GM18498 (cell line): Measurements from ENCODE around the gene PRKCI.
"Not testable (repeated sequence)": the region's sequence is repeated elsewhere in the genome, so short reads cannot be mapped to it uniquely, and the experiment has no call there.

Experiments
- ATAC-seq: cut with Tn5 transposase; IDR thresholded peaks from one replicate; pipeline ENCODE4 v1.9.1; 2021; ENCODE audit warnings: mild to moderate bottlenecking, moderate library complexity; ENCODE audit not compliant: unreplicated experiment

The PRKCI gene

DNA sequence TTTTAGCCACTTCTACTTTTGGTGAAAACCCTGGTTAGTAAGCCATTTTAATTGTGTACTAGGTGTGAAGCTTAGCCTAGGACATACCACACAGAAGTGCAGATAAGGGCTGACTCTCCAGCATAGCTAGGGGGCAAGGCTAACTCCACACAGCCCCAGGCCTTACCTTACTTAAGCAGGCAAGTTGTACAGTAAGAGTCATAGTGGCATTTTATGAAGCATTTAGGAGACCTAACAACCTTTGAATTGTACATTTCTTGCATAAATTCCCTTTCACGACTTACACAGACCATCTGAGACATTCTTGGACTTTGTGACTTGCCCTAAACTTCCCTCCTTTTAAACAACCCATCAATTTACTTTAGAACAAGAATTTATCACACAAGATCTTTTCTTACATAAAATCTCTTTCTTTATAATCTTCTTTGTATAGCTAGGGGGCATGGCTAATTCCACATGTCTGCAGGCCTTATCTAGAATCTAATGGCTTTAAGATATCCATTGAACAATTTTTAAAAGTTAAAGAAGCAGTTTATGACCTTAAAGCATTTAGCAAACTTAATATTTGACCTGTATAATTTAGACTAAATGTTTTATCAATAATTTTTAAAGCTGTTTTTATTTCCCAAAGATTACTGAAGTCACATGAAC lies 116.6 kb downstream of the PRKCI start:
- ATAC-seq: no peak

GRCh38 chr3:170342273-170342672 lies 120.0 kb downstream of the PRKCI start:
- ATAC-seq: not testable (repeated sequence)

- not testable (repeated sequence) for ATAC-seq
Observed at GRCh38 chr3:170343859-170344258, 121.6 kb downstream of the PRKCI start.

DNA sequence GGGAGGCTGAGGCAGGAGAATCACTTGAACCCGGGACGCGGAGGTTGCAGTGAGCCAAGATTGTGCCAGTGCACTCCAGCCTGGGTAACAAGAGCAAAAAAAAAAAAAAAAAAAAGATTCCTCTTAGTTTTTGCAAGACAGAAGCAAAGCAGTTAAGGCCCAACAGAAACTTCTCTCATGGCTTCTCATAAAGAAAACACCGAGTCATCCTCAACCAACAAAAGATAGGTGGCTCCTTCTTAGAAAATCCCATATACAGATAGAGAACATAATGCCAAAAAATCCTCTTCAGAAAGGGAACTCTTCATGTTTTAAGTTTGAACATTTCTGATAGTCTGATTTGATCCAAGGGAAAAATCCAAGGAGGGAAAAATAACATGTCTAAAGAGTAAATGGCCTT lies 122.7 kb downstream of the PRKCI start:
- ATAC-seq: no peak

DNA sequence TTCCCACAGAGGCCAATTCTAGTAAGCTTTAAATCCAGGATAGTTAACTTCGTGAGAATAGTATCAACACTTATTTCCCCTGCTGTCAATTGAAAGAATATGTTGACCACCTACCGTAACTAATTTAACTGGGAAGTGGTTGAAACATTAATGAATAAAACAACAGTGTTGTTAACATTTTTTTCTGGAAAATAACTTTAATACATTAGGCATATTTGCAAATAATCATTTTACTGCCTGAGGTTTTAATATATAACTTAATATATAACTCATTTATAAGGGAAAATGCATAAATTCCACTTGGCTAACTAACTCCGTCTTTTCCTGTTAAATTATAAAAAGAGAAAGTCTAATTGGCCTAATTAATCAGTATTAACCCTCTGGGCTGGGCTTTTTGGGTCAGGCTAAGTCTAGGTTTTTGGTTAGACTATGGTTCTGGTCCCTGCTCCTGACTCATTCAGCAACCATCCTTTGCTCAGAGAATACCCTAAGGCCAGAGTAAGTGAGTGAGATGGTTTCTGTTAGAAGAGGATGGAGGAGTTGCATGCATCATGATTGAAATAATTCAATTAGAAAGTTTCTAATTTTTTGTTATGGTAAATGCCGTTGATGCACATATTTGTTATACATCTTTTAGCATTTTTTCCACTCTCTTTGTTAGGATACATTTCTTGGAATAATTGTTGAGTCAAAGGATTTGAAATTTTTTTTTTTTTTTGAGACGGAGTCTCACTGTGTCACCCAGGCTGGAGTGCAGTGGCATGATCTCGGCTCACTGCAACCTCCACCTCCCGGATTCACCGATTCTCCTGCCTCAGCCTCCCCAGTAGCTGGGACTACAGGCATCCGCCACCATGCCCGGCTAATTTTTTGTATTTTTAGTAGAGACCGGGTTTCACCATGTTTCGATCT lies 124.5 kb downstream of the PRKCI start:
- ATAC-seq: peak; percentile 40

DNA sequence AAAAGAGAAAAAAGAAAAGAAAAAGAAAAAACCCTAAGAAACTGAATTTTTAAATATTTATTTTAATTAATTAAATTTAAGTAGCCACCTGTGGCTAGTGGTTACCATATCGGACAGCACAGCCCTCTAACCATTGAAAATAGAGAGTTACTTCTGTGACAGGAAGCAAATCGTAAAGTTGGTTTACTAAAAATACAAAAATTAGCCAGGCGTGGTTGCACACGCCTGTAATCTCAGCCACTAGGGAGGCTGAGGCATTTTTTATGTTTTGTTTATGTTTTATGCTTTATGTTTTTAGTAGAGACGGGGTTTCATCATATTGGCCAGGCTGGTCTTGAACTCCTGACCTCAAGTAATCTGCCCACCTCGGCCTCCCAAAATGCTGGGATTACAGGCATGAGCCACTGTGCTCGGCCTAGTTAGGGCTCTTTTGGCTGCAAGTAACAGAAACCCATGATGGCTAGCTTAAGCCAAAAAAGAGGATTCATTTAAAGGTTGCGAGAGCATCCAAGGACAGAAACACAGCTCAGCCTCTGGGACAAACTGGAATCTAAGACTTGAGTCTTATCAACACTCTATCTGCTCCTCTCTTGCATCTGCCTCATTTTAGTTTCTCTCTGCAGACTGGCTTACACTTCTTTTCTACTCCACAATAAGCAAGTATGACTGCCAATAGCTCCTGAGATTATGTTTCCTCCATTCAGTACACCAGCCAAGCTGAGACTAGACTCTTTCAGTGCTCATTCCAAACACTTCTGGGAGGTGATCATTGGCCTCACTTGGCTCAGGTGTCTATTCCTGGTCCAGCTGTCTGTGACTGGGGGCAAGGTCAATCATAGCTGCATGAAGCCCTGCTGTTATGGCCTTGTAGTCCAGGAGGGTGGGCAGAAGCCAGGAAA lies 128.5 kb downstream of the PRKCI start:
- ATAC-seq: peak; percentile 55

DNA sequence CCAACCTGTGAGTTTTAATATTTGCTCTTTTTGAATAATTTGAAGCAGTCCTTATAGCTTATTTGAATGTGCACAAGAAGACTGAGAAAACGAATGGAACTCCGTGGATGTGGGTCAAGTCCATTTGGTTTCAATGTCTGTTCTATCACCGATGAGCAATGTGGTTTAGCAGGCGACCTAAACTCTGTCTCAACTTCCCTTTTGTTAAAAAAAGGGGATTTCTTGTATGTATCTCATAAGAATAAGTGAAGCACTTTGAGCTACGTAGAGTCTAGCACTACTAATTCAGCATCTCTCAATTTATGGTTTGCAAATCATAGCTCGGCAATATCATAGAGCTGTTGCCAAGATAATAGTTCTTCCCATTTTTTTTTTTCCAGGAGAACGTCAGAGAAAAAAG lies 130.7 kb downstream of the PRKCI start:
- ATAC-seq: no peak

GRCh38 chr3:170353485-170353884 lies 131.3 kb downstream of the PRKCI start:
- no peak for ATAC-seq

- no peak for ATAC-seq
Observed at GRCh38 chr3:170354760-170355159, 132.5 kb downstream of the PRKCI start.
